Adrenal gland (tissue), 12 donors: ENCODE results near the gene AGPAT3. TPM values are rescaled to one million over a fixed set of nuclear protein-coding genes. Genes with fewer than 3 reads are reported as not detected.
A peak's percentile ranks its signal among the peaks of the same experiment; 100 is the strongest.

Source experiments
- DNase-seq, 7 donors: peaks; one replicate each; pipeline ENCODE4 v3.0.0-alpha.2; 2019 to 2020
- H3K27ac ChIP-seq, 5 donors: fragments of 200-600 bp; sonication (generic) in 4 of 5; 1 replicate in 3 of 5; 2 replicates in 2 of 5; pipeline versions ENCODE4 v1.5.1 to v1.8.0; 2016 to 2020; ENCODE audit warnings: mild to moderate bottlenecking in 1 of 5
- H3K27me3 ChIP-seq: fragments of 200-600 bp; 2 replicates; pipeline ENCODE4 v1.8.0; 2021
- H3K36me3 ChIP-seq, 2 donors: fragments of 200-600 bp; replicated peaks in 1 of 2; 1 replicate in 1 of 2; 2 replicates in 1 of 2; pipeline versions ENCODE4 v1.5.1 to v1.8.0; 2018 to 2022
- H3K4me1 ChIP-seq, 2 donors: fragments of 200-600 bp; replicated peaks in 1 of 2; 1 replicate in 1 of 2; 2 replicates in 1 of 2; pipeline versions ENCODE4 v1.5.1 to v1.8.0; 2018 to 2021
- H3K4me3 ChIP-seq, 4 donors: fragments of 200-600 bp; sonication (generic) in 3 of 4; one replicate each; pipeline ENCODE4 v1.5.1; 2016 to 2018
- H3K9me3 ChIP-seq, 3 donors: fragments of 200-600 bp; sonication (generic) in 1 of 3; replicated peaks in 1 of 3; 1 replicate in 2 of 3; 2 replicates in 1 of 3; pipeline versions ENCODE4 v1.5.1 to v1.8.0; 2016 to 2021
- CTCF ChIP-seq, 6 experiments: fragments of 450-650 bp in 4 of 6; fragments of 200-600 bp in 2 of 6; sonication (generic) in 1 of 6; IDR thresholded peaks; 1 replicate in 5 of 6; 2 replicates in 1 of 6; pipeline versions ENCODE4 v1.5.1 to v1.8.0; 2016 to 2021; ENCODE audit warnings: antibody characterized with exemption in 6 of 6, mild to moderate bottlenecking in 2 of 6, moderate library complexity in 1 of 6
- POLR2A ChIP-seq, 2 donors: fragments of 450-650 bp; IDR thresholded peaks; one replicate each; pipeline ENCODE4 v1.6.1; 2017; ENCODE audit warnings: antibody characterized with exemption in 2 of 2, mild to moderate bottlenecking in 2 of 2, moderate library complexity in 1 of 2
- WGBS, 4 donors: extraction: QIAGEN DNeasy Blood & Tissue Kit in 2 of 4; methylation state at CpG; one replicate each; pipeline versions ENCODE4 v1.1.5 to v1.1.7; 2013 to 2017; 5-methylcytosine and 5-hydroxymethylcytosine counted together
- intact Hi-C, 2 donors: fragments of 100-400 bp; cut with DNase I; formaldehyde crosslinking; loops; one replicate each; pipeline versions ENCODE4 v1.14.1 to v1.15.0; 2022 to 2023
- polyA plus RNA-seq, 3 donors: library from polyadenylated mRNA; stranded (reverse); fragments of 200-250 nt in 2 of 3; fragments of 350-450 nt in 1 of 3; fragmentation: Illumina TruSeq in 1 of 3; extraction: RNeasy Lipid Tissue Mini Kit (QIAGEN cat#74804) in 1 of 3; gene quantifications; one replicate each; pipeline ENCODE4 v1.2.3, GENCODE V29; 2013 to 2014
- total RNA-seq, 9 donors: library from RNA; depleted of rRNA in 4 of 9; stranded (reverse); fragments of >200 nt in 4 of 9; fragments of 120-200 nt in 1 of 9; fragmentation: NEBNext Ultra II Directional in 1 of 9; extraction: Animal tissue kit (Norgen Biotek cat#: 25700) in 1 of 9; gene quantifications; one replicate each; pipeline versions ENCODE4 v1.1.0 to v1.2.4, GENCODE V29; 2013 to 2023
- donor health status: healthy with polysubstance abuse.
- donor health status: Bipolar disorder and iron deficiency.
- donor health status: DM: yes; HTN: yes; CAD: no.
- donor health status: DM: no; HTN: no; CAD: no.
- donor health status: DM: no; HTN: no; CAD: no.
- donor health status: DM: yes; HTN: yes; CAD: no.

AGPAT3 gene
- total and polyA plus RNA-seq, 12 donors = 25.3 to 88.9 (median 47.8) TPM

- peaks cover 26 to 52% of the 10 kb centered on the region in 2 donors for H3K4me1 ChIP-seq
Observed at GRCh38 chr21:44017601-44018000, 152.6 kb downstream of the AGPAT3 start.

DNA sequence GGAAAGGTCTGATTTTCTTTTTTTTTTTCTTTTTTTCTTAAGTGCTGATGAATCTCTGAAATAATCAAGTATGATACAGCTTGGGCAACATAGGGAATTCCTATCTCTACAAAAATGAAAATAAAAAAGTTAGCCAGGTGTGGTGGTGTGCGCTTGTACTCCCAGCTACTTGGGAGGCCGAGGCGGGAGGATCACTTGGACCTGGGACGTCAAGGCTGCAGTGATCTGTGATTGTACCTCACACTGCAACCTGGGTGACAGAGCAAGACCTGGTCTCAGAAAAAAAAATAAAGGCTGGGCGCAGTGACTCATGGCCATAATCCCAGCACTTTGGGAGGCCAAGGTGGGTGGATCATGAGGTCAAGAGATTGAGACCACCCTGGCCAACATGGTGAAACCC, 153.1 kb downstream of the AGPAT3 start:
- Histone ChIP-seq H3K27ac (no peak overlapping the region), H3K27me3 (no peaks in the 10 kb centered on the region), H3K4me1 (peaks cover 25 to 52% of the 10 kb centered on the region in 2 donors), H3K4me3 (no peak overlapping the region), H3K9me3 (no peaks in the 10 kb centered on the region), H3K36me3 (no peaks in the 10 kb centered on the region)
- TF ChIP-seq POLR2A (IDR thresholded peaks at IDR 0.05) = no peak
- TF ChIP-seq CTCF (IDR thresholded peaks at IDR 0.05) = no peak
- intact Hi-C loops = loop anchor here in 1 of 2 donors (5.0 kb wide), 1 partner anchor 34 kb away; no protein-coding TSS in a partner anchor
- DNase-seq = no peak
- WGBS, 4 donors = 93 to 96% (median 95%) methylated on average over 5 of the region's 5 CpGs

More at GRCh38 chr21:44017601-44018000, 152.6 kb downstream of the AGPAT3 start:
- Histone ChIP-seq H3K27me3 (no peaks in the 10 kb centered on the region), H3K27ac (no peak overlapping the region), H3K4me3 (no peak overlapping the region), H3K36me3 (no peaks in the 10 kb centered on the region), H3K9me3 (no peaks in the 10 kb centered on the region)
- 88 to 95% (median 92%) methylated on average over 9 of the region's 9 CpGs for WGBS, 4 donors
- peak in 1 of 7 donors; percentile 13 for DNase-seq
- intact Hi-C loops = loop anchor here in 1 of 2 donors (5.0 kb wide), 1 partner anchor 35 kb away; no protein-coding TSS in a partner anchor
- TF ChIP-seq POLR2A (IDR thresholded peaks at IDR 0.05) (no peak), CTCF (IDR thresholded peaks at IDR 0.05) (no peak)

- H3K27me3 ChIP-seq = no peaks in the 10 kb centered on the region
- no peak overlapping the region for H3K4me3 ChIP-seq
- no peaks in the 10 kb centered on the region for H3K9me3 ChIP-seq
- H3K27ac ChIP-seq = peak overlapping the region in 1 of 5 donors; percentile 34
- intact Hi-C loops = loop anchor here in 1 of 2 donors (5.0 kb wide), 1 partner anchor 33 kb away; no protein-coding TSS in a partner anchor
- TF ChIP-seq CTCF (IDR thresholded peaks at IDR 0.05) (peak in 1 of 6 experiments; percentile 10), POLR2A (IDR thresholded peaks at IDR 0.05) (no peak)
- DNase-seq = peak in 1 of 7 donors; percentile 13
- 63 to 75% (median 71%) methylated on average over 9 to 10 of the region's 10 CpGs for WGBS, 4 donors
- no peaks in the 10 kb centered on the region for H3K36me3 ChIP-seq
- peaks cover 16 to 44% of the 10 kb centered on the region in 2 donors for H3K4me1 ChIP-seq
Observed at GRCh38 chr21:44018813-44019567, 154.0 kb downstream of the AGPAT3 start.

GRCh38 chr21:44019568-44019958, 154.5 kb downstream of the AGPAT3 start:
- Histone ChIP-seq H3K4me1 (peaks cover 10 to 41% of the 10 kb centered on the region in 2 donors), H3K4me3 (no peak overlapping the region), H3K9me3 (no peaks in the 10 kb centered on the region), H3K27me3 (no peaks in the 10 kb centered on the region), H3K36me3 (no peaks in the 10 kb centered on the region), H3K27ac (no peak overlapping the region)
- WGBS, 4 donors = 47 to 68% (median 53%) methylated on average over 5 to 8 of the region's 8 CpGs
- peak in 2 of 7 donors; percentile 18 to 56 for DNase-seq
- TF ChIP-seq CTCF (IDR thresholded peaks at IDR 0.05) (no peak), POLR2A (IDR thresholded peaks at IDR 0.05) (no peak)
- intact Hi-C loops = loop anchor here in 1 of 2 donors (5.0 kb wide), 1 partner anchor 33 kb away; no protein-coding TSS in a partner anchor
